ENCODE measurements around the gene ARFGEF3. TPM values are rescaled to one million over a fixed set of nuclear protein-coding genes. Genes with fewer than 3 reads are reported as not detected.

ARFGEF3 gene
- total and polyA plus RNA-seq, 2 experiments from 2014 or later: 5.8 to 24.6 TPM

DNA sequence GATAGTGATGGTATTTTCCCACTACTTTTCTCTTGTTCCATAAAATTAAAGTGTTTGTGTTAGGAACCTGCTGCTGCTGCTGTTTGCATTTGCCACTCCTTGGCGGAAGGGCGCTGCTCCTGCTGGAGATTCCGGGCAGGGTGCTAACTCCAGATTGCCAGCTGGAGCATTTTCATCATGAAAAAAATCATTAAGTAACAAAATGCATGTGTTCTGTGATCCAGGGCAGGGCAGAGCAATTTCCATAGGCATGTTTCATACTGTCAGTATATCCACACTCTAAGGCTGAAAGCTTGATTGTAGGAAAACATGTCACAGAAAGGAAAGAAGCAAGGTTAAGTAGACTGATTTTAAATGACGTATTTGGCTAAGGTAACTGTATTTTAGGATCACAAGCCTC, 32.5 kb downstream of the ARFGEF3 start:
- ATAC-seq (no peak), DNase-seq (ENCODE audit: low spot score) (no peak)
- Histone ChIP-seq H3F3A (replicated peaks; ENCODE audit: low read depth) (no peaks in the 10 kb centered on the region), H2AFZ (no peak overlapping the region), H3K4me2 (no peak overlapping the region), H3K27me3 (ENCODE audit: insufficient read depth) (no peaks in the 10 kb centered on the region), H3K4me1 (ENCODE audit: insufficient read depth) (peaks cover 22% of the 10 kb centered on the region), H3K9me2 (ENCODE audit: insufficient read depth) (no peaks in the 10 kb centered on the region), H3K79me2 (replicated peaks; ENCODE audit: insufficient read depth) (peaks cover 4% of the 10 kb centered on the region; the same call in 1 of the 2 replicates), H3K27ac (ENCODE audit: low read depth) (no peak overlapping the region), H4K20me1 (replicated peaks; ENCODE audit: insufficient read depth) (no peaks in the 10 kb centered on the region), H3K4me3 (no peak overlapping the region), H3K36me3 (ENCODE audit: insufficient read depth) (no peaks in the 10 kb centered on the region)
- 0 out of 3 replicates have a peak, but pooled peaks cover under 1% of the 10 kb centered on the region for H3K9me3 Mint-ChIP-seq
- H3K27me3 Mint-ChIP-seq (ENCODE audit: insufficient read depth, low read depth, poor library complexity): peaks cover 4% of the 10 kb centered on the region
- peaks cover 36% of the 10 kb centered on the region for H3K4me1 Mint-ChIP-seq
- no peak overlapping the region for H3K27ac Mint-ChIP-seq
- peaks cover under 1% of the 10 kb centered on the region; the same call in 1 of the 3 replicates for H3K36me3 Mint-ChIP-seq (ENCODE audit: low read depth)
- no peak overlapping the region for H3K4me3 Mint-ChIP-seq
- TF ChIP-seq, protein P1, sequence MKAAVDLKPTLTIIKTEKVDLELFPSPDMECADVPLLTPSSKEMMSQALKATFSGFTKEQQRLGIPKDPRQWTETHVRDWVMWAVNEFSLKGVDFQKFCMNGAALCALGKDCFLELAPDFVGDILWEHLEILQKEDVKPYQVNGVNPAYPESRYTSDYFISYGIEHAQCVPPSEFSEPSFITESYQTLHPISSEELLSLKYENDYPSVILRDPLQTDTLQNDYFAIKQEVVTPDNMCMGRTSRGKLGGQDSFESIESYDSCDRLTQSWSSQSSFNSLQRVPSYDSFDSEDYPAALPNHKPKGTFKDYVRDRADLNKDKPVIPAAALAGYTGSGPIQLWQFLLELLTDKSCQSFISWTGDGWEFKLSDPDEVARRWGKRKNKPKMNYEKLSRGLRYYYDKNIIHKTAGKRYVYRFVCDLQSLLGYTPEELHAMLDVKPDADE (IDR thresholded peaks at IDR 0.05): no peak
- TF ChIP-seq POLR2AphosphoS5 (IDR thresholded peaks at IDR 0.05; ENCODE audit: low read depth) (no peak), NANOG (IDR thresholded peaks at IDR 0.05; ENCODE audit: borderline replicate concordance) (no peak)

DNA sequence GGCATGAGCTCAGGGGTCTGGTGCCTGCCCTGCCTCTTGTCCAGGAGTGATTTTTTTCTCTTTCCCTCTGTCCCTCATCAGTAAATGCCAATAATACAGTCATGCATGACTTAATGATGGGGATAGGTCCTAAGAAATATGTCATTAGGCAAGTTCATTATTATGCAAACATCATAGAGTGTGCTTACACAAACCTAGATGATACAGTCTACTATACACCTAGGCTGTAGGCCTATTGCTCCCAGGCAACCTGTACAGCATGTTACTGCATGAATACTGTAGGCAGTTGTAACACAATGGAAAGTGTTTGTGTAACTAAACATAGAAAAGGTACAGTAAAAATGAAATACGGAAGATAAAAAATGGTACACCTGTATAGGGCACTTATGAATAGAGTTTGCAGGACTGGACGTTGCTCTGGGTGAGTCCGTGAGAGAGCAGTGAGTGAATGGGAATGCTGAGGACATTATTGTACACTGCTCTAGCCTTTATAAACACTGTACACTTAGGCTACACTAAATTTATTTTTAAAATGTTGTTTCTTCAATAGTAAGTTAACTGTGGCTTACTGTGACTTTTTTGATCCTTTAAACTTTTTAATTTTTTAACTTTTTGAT, 34.5 kb downstream of the ARFGEF3 start:
- ATAC-seq: no peak
- no peak for TF ChIP-seq CREB1 (CRISPR knock-in tag; IDR thresholded peaks at IDR 0.05; ENCODE audit: low read depth)
- TF ChIP-seq, protein P2, sequence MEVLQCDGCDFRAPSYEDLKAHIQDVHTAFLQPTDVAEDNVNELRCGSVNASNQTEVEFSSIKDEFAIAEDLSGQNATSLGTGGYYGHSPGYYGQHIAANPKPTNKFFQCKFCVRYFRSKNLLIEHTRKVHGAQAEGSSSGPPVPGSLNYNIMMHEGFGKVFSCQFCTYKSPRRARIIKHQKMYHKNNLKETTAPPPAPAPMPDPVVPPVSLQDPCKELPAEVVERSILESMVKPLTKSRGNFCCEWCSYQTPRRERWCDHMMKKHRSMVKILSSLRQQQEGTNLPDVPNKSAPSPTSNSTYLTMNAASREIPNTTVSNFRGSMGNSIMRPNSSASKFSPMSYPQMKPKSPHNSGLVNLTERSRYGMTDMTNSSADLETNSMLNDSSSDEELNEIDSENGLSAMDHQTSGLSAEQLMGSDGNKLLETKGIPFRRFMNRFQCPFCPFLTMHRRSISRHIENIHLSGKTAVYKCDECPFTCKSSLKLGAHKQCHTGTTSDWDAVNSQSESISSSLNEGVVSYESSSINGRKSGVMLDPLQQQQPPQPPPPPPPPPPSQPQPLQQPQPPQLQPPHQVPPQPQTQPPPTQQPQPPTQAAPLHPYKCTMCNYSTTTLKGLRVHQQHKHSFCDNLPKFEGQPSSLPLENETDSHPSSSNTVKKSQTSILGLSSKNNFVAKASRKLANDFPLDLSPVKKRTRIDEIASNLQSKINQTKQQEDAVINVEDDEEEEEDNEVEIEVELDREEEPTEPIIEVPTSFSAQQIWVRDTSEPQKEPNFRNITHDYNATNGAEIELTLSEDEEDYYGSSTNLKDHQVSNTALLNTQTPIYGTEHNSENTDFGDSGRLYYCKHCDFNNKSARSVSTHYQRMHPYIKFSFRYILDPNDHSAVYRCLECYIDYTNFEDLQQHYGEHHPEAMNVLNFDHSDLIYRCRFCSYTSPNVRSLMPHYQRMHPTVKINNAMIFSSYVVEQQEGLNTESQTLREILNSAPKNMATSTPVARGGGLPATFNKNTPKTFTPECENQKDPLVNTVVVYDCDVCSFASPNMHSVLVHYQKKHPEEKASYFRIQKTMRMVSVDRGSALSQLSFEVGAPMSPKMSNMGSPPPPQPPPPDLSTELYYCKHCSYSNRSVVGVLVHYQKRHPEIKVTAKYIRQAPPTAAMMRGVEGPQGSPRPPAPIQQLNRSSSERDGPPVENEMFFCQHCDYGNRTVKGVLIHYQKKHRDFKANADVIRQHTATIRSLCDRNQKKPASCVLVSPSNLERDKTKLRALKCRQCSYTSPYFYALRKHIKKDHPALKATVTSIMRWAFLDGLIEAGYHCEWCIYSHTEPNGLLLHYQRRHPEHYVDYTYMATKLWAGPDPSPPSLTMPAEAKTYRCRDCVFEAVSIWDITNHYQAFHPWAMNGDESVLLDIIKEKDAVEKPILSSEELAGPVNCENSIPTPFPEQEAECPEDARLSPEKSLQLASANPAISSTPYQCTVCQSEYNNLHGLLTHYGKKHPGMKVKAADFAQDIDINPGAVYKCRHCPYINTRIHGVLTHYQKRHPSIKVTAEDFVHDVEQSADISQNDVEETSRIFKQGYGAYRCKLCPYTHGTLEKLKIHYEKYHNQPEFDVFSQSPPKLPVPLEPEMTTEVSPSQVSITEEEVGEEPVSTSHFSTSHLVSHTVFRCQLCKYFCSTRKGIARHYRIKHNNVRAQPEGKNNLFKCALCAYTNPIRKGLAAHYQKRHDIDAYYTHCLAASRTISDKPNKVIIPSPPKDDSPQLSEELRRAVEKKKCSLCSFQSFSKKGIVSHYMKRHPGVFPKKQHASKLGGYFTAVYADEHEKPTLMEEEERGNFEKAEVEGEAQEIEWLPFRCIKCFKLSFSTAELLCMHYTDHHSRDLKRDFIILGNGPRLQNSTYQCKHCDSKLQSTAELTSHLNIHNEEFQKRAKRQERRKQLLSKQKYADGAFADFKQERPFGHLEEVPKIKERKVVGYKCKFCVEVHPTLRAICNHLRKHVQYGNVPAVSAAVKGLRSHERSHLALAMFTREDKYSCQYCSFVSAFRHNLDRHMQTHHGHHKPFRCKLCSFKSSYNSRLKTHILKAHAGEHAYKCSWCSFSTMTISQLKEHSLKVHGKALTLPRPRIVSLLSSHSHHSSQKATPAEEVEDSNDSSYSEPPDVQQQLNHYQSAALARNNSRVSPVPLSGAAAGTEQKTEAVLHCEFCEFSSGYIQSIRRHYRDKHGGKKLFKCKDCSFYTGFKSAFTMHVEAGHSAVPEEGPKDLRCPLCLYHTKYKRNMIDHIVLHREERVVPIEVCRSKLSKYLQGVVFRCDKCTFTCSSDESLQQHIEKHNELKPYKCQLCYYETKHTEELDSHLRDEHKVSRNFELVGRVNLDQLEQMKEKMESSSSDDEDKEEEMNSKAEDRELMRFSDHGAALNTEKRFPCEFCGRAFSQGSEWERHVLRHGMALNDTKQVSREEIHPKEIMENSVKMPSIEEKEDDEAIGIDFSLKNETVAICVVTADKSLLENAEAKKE (CRISPR knock-in tag; IDR thresholded peaks at IDR 0.05): no peak
- no peak for TF ChIP-seq JUNB (IDR thresholded peaks at IDR 0.05; ENCODE audit: unreplicated experiment)
- TF ChIP-seq EZH2 (IDR thresholded peaks at IDR 0.05; ENCODE audit: low read depth, unreplicated experiment): no peak
- TF ChIP-seq ZNF114 (CRISPR knock-in tag; IDR thresholded peaks at IDR 0.05): no peak
- TF ChIP-seq, protein P3, sequence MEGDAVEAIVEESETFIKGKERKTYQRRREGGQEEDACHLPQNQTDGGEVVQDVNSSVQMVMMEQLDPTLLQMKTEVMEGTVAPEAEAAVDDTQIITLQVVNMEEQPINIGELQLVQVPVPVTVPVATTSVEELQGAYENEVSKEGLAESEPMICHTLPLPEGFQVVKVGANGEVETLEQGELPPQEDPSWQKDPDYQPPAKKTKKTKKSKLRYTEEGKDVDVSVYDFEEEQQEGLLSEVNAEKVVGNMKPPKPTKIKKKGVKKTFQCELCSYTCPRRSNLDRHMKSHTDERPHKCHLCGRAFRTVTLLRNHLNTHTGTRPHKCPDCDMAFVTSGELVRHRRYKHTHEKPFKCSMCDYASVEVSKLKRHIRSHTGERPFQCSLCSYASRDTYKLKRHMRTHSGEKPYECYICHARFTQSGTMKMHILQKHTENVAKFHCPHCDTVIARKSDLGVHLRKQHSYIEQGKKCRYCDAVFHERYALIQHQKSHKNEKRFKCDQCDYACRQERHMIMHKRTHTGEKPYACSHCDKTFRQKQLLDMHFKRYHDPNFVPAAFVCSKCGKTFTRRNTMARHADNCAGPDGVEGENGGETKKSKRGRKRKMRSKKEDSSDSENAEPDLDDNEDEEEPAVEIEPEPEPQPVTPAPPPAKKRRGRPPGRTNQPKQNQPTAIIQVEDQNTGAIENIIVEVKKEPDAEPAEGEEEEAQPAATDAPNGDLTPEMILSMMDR (conservative IDR thresholded peaks at IDR 0.05; ENCODE audit: low read depth in 2 of 2): no peak
- no peak for TF ChIP-seq POLR2AphosphoS5 (IDR thresholded peaks at IDR 0.05; ENCODE audit: low read depth)
- TF ChIP-seq STAT1 (IDR thresholded peaks at IDR 0.05; ENCODE audit: unreplicated experiment): no peak
- TF ChIP-seq, protein P1 (IDR thresholded peaks at IDR 0.05): no peak
- TF ChIP-seq NANOG (IDR thresholded peaks at IDR 0.05; ENCODE audit: borderline replicate concordance): no peak

More for the DNA sequence above, 34.5 kb downstream of the ARFGEF3 start:
- no peaks in the 10 kb centered on the region for H3K36me3 ChIP-seq (ENCODE audit: insufficient read depth)
- Mint-ChIP-seq H3K9me3 (peaks cover 13% of the 10 kb centered on the region; the same call in 2 of the 3 replicates), H3K27ac (no peak overlapping the region), H3K27me3 (ENCODE audit: insufficient read depth, low read depth, poor library complexity) (peaks cover 8% of the 10 kb centered on the region), H3K4me3 (no peak overlapping the region), H3K4me1 (peaks cover 39% of the 10 kb centered on the region), H3K36me3 (ENCODE audit: low read depth) (peaks cover 15% of the 10 kb centered on the region)
- no peaks in the 10 kb centered on the region for H3F3A ChIP-seq (replicated peaks; ENCODE audit: low read depth)
- no peak overlapping the region for H3K4me2 ChIP-seq
- H3K27me3 ChIP-seq (ENCODE audit: insufficient read depth): no peaks in the 10 kb centered on the region
- H3K79me2 ChIP-seq (replicated peaks; ENCODE audit: insufficient read depth): peaks cover 4% of the 10 kb centered on the region; the same call in 1 of the 2 replicates
- no peak overlapping the region for H3K27ac ChIP-seq (ENCODE audit: low read depth)
- no peaks in the 10 kb centered on the region for H3K9me2 ChIP-seq (ENCODE audit: insufficient read depth)
- DNase-seq (ENCODE audit: low spot score): no peak
- H3K4me3 ChIP-seq: no peak overlapping the region
- peaks cover 22% of the 10 kb centered on the region for H3K4me1 ChIP-seq (ENCODE audit: insufficient read depth)
- H4K20me1 ChIP-seq (replicated peaks; ENCODE audit: insufficient read depth): no peaks in the 10 kb centered on the region
- H2AFZ ChIP-seq: no peak overlapping the region
